Jurkat, Clone E6-1 (cell line): ENCODE measurements around the gene ZNF148. TPM values are rescaled to one million over a fixed set of nuclear protein-coding genes. Genes with fewer than 3 reads are reported as not detected.
"Not testable (repeated sequence)": the region's sequence is repeated elsewhere in the genome, so short reads cannot be mapped to it uniquely, and the experiment has no call there.

Experiments
- DNase-seq: peaks from one replicate; pipeline ENCODE4 v3.0.0-alpha.2; 2011; ENCODE audit warnings: low read depth, low spot score
- H3K4me3 ChIP-seq: 2 replicates; pipeline ENCODE4 v1.5.1; 2011; ENCODE audit warnings: mild to moderate bottlenecking, low read length, control low read depth, moderate library complexity
- polyA plus RNA-seq: library from polyadenylated mRNA; unstranded; fragments of >200 nt; gene quantifications from one replicate; pipeline ENCODE4 v1.2.1, GENCODE V29; 2012; ENCODE audit warnings: missing spikeins; ENCODE audit not compliant: insufficient read length, insufficient read depth

The ZNF148 gene, protein sequence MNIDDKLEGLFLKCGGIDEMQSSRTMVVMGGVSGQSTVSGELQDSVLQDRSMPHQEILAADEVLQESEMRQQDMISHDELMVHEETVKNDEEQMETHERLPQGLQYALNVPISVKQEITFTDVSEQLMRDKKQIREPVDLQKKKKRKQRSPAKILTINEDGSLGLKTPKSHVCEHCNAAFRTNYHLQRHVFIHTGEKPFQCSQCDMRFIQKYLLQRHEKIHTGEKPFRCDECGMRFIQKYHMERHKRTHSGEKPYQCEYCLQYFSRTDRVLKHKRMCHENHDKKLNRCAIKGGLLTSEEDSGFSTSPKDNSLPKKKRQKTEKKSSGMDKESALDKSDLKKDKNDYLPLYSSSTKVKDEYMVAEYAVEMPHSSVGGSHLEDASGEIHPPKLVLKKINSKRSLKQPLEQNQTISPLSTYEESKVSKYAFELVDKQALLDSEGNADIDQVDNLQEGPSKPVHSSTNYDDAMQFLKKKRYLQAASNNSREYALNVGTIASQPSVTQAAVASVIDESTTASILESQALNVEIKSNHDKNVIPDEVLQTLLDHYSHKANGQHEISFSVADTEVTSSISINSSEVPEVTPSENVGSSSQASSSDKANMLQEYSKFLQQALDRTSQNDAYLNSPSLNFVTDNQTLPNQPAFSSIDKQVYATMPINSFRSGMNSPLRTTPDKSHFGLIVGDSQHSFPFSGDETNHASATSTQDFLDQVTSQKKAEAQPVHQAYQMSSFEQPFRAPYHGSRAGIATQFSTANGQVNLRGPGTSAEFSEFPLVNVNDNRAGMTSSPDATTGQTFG
- polyA plus RNA-seq, result 16.5 TPM

DNA sequence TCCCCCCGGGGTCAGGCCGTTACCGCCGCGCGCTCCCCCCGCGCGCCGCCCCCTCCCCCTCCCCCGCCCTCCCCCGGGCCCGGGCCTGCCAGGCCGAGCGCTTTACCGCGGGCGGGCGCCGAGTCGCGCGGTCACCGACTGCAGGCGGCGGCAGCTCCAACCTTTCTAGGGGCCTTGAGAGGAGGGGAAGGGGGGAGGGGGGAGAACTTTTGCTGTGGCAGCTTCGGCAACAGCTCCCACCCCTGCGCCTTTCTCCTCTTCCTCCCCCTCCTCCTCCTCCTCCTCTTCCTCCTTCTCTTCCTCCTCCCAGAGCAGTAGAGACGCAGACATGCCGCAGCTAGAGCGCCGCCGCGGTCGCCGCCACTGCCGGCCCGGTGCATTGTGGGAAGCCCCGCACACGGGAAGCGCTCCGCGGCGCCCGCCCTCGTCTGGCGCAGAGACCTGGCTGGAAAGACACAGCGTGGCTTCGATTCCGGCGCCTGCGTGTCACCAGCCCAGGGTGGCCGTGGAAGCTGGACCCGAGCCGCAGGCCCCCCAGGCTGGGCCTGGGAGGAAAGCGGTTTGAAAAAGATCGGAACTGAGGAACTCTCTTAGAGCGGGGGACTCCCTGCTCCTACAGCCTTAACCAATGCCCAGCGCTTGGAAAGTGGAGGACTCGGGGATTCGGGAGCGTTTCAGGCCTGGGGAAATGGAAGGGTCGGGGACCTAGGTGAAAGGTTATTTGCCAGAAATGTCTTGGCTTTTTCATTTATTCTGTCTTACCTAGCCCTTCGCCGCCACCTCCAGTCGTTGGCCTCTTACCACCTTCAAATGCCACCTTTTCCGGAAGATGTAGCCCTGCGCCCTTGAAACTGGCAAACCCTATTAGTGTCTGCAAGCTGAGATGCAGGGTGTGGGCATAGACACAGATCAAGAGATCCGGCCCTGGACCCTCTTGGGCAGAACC is at the start of gene ZNF148:
ZNF148 (minus strand) TSS at position 330 of the 946 bp plus-strand sequence. CDS start 61,685 bp downstream, outside the sequence.
- peak; percentile 87 for DNase-seq
- H3K4me3 ChIP-seq, result peak within 1 kb of the TSS; percentile 80

DNA sequence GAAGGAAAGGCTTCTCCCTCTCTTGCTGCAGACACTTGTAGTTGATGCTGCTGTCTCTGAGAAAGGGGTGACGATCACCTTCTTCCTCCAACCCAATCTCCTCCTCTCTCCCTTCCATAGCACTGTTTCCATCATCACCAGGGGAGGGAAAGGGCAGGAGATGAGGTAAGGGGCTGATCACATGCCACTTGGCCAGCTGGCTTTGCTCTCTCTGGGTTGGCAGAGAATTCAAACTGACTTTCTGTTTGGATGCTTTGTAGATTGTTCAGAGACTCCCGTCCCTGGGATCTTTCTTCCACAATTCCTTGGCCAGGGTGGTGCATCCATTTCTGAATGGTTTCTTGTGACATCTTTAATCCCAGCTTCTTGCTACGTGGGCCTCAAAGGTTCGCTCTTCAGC is 43.2 kb upstream of the ZNF148 start:
- no peak for DNase-seq

DNA sequence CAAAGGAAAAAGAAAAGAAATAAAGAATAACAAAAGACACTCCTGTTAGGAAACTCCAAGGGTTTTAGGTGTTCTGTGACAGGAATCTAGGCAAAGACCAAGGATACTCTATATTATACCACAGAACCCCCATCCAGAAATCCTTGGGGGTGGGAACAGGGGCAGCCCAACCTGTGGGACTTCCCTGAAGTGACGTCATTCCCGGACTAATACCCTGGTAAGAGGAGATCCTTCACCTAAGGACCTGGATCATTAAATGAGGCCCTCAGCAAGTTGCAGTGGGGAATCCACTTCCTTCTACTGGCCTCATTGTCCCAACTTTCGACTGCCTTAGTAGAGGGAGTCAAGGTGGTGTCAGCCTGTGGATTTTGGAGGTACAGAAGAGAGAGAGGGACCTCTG is 41.1 kb upstream of the ZNF148 start:
- no peak overlapping the region for H3K4me3 ChIP-seq
- DNase-seq, result no peak

More for the DNA sequence above, 43.2 kb upstream of the ZNF148 start:
- H3K4me3 ChIP-seq, result no peak overlapping the region

DNA sequence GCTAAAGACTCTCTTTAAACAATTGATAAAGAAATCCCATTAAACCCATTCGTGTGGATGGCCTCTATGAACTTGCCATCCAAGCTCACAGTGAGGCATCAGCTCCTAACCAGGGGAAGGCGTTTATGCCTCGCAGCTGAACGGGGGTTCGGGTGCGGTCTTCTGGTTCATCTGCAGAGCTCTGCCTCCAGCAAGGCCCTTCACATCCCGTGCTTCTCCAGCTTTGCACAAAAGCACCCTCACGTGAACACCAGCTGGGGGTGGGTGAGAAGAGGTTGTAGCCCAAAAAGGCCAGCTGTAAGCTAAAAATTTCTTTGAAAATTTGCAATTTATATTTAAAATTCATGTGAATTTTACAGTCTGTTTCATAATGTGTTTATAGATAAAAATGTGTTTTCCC is 39.5 kb upstream of the ZNF148 start:
- no peak overlapping the region for H3K4me3 ChIP-seq
- no peak for DNase-seq

DNA sequence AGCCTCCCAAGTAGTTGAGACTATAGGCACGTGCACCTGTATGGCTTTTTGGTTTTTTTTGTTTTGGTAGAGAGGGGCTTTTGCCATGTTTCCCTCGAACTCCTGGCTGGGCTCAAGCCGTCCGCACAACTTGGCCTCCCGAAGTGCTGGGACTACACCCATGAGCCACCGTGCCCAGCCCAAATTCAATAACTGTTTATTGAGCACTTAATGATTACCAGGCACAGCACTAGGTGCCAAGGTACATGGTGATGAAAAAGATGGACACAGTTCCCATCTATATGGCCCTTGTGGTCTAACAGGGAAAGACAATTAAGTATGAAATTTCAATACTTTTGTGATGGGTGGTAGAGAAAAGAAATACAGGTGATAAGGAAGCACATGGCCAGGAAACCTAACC is 35.8 kb upstream of the ZNF148 start:
- H3K4me3 ChIP-seq, result no peak overlapping the region
- no peak for DNase-seq

DNA sequence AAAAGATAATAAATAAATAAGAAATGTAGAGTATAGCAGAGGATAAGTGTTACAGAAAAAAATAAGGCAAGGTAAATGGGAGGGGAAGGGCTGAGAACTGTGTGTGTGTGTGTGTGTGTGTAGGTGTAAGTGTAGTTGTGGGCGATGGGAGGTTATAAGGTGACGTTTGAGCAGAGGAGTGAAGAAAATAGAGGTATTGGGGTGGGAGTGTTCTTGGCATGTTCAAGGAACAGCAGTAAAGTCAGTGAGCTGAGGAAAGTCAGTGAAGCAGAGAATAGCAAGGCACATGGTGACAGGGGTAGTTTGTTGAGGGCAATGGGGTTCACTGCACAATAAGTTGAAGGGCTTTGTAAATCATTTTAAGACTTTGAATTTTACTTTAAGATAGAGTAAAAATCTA is 30.9 kb upstream of the ZNF148 start:
- DNase-seq, result no peak
- no peak overlapping the region for H3K4me3 ChIP-seq

DNA sequence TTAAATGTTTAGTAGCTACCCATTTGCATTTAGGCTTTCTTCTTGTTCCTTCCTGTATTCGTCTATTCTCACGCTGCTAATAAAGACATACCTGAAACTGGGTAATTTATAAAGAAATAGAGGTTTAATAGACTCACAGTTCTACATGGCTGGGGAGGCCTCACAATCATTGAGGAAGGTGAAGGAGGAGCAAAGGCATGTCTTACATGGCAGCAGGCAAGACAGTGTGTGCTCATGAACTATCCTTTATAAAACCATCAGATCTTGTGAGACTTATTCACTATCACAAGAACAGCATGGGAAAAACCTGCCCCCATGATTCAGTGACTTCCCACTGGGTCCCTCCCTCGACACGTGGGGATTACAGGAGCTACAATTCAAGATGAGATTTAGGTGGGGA is 30.4 kb upstream of the ZNF148 start:
- not testable (repeated sequence) for H3K4me3 ChIP-seq, DNase-seq

DNA sequence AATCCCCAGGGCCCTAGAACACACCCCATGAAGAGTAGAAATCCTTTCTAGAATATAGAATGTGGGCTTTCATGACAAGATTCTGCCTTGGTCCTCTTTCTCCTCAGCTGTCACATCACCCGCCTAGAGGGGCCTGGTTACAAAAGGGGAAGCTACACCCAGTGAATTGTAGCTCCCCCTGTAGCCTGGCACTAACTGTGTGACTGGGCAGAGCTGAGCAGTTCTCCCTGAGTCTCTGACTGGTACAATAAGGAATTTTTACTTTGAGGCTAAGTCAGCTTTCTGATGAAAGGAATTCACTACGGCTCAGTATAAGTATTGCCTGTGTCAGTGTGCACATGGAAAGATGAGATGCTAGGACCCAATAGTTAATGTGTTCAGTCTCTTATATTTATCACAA is 28.7 kb upstream of the ZNF148 start:
- no peak for DNase-seq
- no peak overlapping the region for H3K4me3 ChIP-seq

DNA sequence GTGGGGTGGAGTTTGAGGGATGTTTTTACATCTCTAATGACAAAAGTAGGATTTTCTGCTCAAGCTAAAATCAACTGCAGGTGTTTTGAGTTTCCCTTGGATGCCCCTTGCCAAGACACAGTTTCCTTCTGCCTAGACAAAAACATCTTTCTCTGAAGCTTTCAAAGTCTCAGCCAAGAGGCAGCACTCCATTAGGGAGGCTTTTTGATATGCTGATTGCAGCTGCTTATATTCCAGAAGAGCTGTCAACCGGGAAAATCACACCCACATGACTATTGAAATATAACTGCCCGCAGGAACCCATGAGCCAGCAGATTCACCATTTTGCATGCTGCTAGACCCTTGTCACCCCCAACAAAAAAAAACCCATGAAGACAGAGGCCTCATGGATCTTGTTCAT is 27.5 kb upstream of the ZNF148 start:
- H3K4me3 ChIP-seq, result no peak overlapping the region
- DNase-seq, result no peak

DNA sequence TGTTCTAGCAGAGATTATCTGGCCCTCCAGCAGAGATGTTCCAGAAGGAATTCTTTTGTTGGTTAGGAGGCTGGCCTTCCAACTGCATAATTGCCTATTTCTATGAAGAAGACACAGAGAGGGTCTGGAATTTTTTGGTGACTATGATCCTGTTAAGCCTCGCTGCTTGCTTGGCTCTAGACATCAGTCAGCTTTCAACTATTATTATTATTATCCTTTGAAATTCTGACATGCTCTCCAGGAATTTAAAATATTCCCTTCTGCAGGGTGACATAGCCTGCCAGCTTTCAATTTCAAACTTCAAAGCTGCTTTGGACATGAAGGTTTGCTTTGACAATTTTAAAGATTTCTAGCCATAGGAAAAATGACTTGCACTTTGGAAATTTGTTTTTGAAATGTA is 26.3 kb upstream of the ZNF148 start:
- no peak for DNase-seq
- H3K4me3 ChIP-seq, result no peak overlapping the region

DNA sequence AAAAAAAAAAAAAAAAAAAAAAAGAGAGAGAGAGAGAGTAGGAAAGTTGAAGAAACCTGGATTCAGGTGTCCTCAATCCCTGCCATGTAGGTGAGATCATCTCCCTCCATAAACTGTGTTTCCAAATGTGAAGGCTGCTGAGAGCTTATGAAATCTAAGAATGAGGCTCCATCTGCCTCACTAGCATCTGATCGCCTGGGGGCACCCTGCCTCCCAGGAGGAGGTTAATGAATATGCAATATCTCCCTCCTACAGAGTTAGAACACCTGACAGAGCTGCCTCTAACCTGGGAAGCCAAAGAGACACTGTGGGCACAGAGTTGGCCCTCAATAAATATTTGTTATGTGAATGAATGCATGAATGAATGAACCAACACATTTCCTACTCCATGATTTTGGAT is 23.8 kb upstream of the ZNF148 start:
- H3K4me3 ChIP-seq, result no peak overlapping the region
- no peak for DNase-seq

DNA sequence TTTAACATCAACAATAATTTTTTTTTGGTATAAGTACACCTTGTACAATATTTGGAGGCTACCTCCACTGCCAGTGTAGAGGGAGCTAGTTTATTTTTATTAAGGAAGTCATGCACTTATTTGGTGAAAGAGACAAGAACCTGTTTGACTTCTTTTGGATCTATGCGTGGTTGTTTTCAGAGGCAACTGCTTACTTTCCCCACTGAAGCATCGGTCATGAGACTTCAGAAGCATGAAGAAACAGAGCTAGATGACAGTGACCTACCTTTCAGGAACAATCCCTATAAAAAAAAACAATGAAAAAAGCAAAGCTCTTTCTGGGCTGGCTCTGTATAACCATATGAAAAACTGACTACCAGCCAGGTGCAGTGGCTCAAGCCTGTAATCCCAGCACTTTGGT is 20.0 kb upstream of the ZNF148 start:
- DNase-seq, result no peak
- no peak overlapping the region for H3K4me3 ChIP-seq

DNA sequence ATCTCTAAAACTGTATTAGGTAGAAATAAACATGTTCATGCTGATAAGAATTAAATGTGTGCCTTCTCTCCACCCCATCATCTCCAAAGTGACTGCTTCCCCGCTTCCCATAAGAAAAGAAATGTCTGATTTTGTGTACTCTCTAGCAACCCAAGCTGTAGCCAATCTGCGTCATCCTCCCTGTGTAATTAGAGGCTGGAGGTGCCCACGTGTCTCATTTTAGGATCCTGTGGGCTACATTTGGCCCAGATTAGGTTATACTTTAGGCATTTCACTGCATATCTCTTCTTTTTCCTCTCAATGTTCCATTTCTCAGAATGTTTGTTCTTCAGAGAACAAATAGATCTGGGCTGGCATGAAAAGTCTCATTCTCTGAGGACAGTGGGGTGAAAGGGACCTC is 19.3 kb upstream of the ZNF148 start:
- DNase-seq, result no peak
- H3K4me3 ChIP-seq, result no peak overlapping the region

DNA sequence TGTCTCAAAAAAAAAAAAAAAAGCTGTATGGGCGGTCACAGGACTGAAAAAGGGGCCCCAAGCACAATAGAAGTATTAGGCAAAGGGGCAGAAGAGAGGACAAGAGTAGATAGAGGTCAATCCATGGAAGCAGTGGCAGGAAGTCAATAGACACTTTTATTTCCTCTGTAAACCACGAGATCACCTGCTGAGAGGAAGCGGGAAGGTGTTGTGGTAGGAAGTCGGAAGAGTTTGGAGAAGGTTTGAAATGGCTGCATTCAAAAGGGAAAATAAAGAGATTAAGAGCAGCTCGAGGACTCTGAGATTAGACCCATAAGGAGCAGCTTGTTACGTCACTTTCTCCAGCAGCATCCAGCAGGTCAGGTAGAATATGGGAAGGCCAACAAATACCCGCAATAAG is 14.2 kb upstream of the ZNF148 start:
- no peak overlapping the region for H3K4me3 ChIP-seq
- DNase-seq, result peak; percentile 62

DNA sequence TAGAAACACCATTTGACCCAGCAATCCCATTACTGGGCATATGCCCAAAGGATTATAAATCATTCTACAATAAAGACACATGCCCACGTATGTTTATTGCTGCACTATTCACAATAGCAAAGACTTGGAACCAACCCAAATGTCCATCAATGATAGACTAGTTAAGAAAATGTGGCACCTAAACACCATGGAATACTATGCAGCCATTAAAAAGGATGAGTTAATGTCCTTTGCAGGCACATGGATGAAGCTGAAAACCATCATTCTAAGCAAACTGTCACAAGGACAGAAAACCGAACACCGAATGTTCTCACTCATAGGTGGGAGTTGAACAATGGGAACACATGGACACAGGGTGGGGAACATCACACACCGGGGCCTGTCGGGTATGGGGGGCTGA is 13.2 kb upstream of the ZNF148 start:
- DNase-seq, H3K4me3 ChIP-seq: not testable (repeated sequence)

DNA sequence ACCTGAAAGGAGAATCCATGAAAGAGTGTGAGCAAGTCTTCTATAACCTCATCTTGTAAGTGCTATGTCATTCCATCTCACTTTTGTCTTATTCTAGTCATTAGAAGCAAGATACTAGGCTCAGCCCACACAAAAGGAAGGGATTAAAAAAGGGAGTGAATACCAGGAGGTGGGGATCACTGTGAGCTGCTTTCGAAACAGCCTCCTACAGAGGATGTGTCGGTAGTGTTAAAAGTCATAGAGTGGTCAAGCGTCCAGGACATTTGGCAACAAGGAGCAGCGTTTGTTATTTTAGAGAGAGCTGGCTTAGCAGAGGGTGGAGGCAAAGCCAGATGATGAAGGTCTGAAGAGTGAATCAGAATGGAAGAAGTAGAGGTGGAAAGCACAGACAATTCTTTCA is 11.7 kb upstream of the ZNF148 start:
- DNase-seq, result no peak

DNA sequence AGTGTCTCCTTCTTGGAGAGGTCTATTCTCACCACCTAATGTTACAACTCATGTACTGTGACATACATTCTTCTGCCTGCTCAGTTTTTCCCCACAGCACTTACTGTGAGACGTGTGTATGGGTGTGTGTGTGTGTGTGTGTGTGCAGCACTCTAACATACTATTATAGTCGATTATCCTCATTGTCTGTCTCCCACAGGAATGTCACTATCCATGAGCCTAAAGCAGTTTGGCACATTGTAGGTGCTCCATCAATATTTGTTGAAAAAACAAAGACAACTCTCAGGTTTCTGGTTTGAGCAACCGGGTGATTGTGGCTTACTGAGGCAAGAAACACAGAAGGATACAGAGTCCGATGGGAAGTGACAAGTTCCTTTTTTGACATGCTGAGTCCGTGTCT is 8.6 kb upstream of the ZNF148 start:
- no peak overlapping the region for H3K4me3 ChIP-seq
- DNase-seq, result no peak

More for the DNA sequence above, 11.7 kb upstream of the ZNF148 start:
- no peak overlapping the region for H3K4me3 ChIP-seq

DNA sequence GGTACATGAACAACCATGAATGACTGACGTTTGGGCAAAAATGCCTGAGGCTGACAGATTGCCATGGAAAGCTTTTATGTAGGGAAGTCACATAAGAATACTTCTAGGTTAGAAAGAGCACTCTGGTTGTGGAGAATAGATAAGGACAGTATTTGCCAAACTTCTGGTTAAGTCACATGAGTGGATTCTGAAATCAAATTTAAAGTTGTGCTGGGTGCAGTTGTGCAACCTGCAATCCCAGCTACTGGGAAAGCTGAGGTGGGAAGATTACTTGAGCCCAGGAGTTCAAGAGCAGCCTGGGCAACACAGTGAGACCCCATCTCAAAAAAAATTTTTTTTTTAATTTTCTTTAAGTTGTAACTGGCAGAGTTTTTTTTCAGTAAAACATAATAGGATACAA is 7.2 kb upstream of the ZNF148 start:
- H3K4me3 ChIP-seq, result no peak overlapping the region
- peak; percentile 25 for DNase-seq

DNA sequence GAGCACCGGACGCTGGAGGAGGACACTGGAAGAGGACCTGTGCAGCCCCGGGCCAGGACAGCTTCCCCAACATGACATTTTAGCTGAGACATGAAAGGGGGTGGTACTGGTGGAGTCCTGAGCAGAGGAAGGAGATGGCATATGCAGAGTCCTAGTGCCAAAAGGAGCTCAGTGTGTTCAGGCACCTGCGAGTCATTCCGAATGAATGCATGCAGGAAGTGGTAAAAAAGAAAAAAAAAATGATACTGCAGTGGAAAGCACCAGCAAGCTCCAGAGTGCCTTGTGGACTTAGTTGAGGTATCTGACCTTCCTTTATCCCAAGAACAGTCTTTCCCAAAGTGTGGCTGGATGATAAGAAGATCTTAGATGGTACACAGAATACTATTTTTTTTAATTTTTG is 6.6 kb upstream of the ZNF148 start:
- H3K4me3 ChIP-seq, result no peak overlapping the region
- DNase-seq, result peak; percentile 85
